Loucy (cell line): ENCODE data around the gene G0S2.
"Not testable (repeated sequence)": the region's sequence is repeated elsewhere in the genome, so short reads cannot be mapped to it uniquely, and the experiment has no call there.

Source experiments
- H2AFZ ChIP-seq: fragments of 200-600 bp; sonication (generic); 2 replicates; pipeline ENCODE4 v1.6.0; 2016; ENCODE audit warnings: antibody characterized with exemption, mild to moderate bottlenecking, low read length, moderate library complexity
- H3F3A ChIP-seq: fragments of 200-600 bp; 2 replicates; pipeline ENCODE4 v1.6.0; 2016; ENCODE audit warnings: antibody characterized with exemption, low read depth, mild to moderate bottlenecking
- H3K27me3 ChIP-seq: fragments of 200-600 bp; sonication (generic); 2 replicates; pipeline ENCODE4 v1.6.1; 2014; ENCODE audit warnings: low read length, mild to moderate bottlenecking; ENCODE audit not compliant: insufficient read depth, poor library complexity, severe bottlenecking
- H3K36me3 ChIP-seq: fragments of 200-600 bp; sonication (generic); 2 replicates; pipeline ENCODE4 v1.6.1; 2016; ENCODE audit warnings: low read length; ENCODE audit not compliant: insufficient read depth
- H3K4me1 ChIP-seq: fragments of 200-600 bp; sonication (generic); 2 replicates; pipeline ENCODE4 v1.5.1; 2014; ENCODE audit warnings: low read length, mild to moderate bottlenecking; ENCODE audit not compliant: insufficient read depth, poor library complexity, severe bottlenecking
- H3K4me2 ChIP-seq: fragments of 200-600 bp; sonication (generic); 2 replicates; pipeline ENCODE4 v1.6.0; 2014; ENCODE audit warnings: antibody characterized with exemption, low read length, low read depth, mild to moderate bottlenecking; ENCODE audit not compliant: poor library complexity, severe bottlenecking
- H3K4me3 ChIP-seq: fragments of 200-600 bp; sonication (generic); 2 replicates; pipeline ENCODE4 v1.5.1; 2014; ENCODE audit warnings: low read length, mild to moderate bottlenecking, mixed read lengths; ENCODE audit not compliant: poor library complexity, severe bottlenecking
- H3K79me2 ChIP-seq: fragments of 200-600 bp; sonication (generic); 2 replicates; pipeline ENCODE4 v1.6.1; 2014; ENCODE audit warnings: low read length; ENCODE audit not compliant: insufficient read depth
- H3K9ac ChIP-seq: fragments of 200-600 bp; sonication (generic); 2 replicates; pipeline ENCODE4 v1.6.0; 2014; ENCODE audit warnings: mild to moderate bottlenecking, low read depth, low read length, moderate library complexity; ENCODE audit not compliant: poor library complexity, severe bottlenecking
- H3K9me2 ChIP-seq: fragments of 200-600 bp; sonication (generic); replicated peaks from 2 replicates; pipeline ENCODE4 v1.6.1; 2016; ENCODE audit warnings: low read depth, low read length, mixed read lengths
- H3K9me3 ChIP-seq: fragments of 200-600 bp; sonication (generic); 2 replicates; pipeline ENCODE4 v1.6.1; 2014; ENCODE audit warnings: mild to moderate bottlenecking, antibody characterized with exemption, low read length, low read depth; ENCODE audit not compliant: insufficient read depth
- H4K20me1 ChIP-seq: fragments of 200-600 bp; sonication (generic); 2 replicates; pipeline ENCODE4 v1.6.0; 2014; ENCODE audit warnings: antibody characterized with exemption, low read length, mild to moderate bottlenecking; ENCODE audit not compliant: insufficient read depth, poor library complexity, severe bottlenecking
- EZH2phosphoT487 ChIP-seq: fragments of 200-600 bp; IDR thresholded peaks from 2 replicates; pipeline ENCODE4 v1.6.1; 2018; ENCODE audit warnings: antibody characterized with exemption, mild to moderate bottlenecking, moderate library complexity, borderline replicate concordance
- TF ChIP-seq, protein P1 (sequence below): fragments of 200-600 bp; sonication (generic); conservative IDR thresholded peaks from 2 replicates; pipeline ENCODE4 v1.5.1; 2014; ENCODE audit warnings: mild to moderate bottlenecking, antibody characterized with exemption, low read length

G0S2 gene

DNA sequence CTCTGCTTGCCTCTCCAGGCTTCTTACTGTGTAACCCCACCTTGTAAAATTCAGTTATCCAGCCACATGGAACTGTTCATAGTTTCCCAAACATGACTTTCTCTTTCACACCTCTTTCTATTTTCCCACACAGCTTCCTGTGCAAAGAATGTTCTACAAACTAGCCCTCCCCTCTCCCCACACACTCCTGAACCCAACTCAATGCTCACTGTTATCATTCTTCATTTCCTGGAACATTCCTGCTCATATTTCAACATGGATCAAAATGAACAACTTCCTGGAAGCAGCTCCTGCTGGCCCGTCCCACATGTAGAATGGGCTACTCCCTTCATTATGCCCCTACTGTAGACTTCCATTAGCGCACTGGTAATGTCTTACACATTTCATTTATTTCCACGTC is 21.9 kb downstream of the G0S2 start:
- Histone ChIP-seq H3K9ac (no peak overlapping the region), H3K79me2 (no peaks in the 10 kb centered on the region), H4K20me1 (no peaks in the 10 kb centered on the region), H3K9me3 (no peaks in the 10 kb centered on the region), H3K9me2 (no peaks in the 10 kb centered on the region), H3K36me3 (no peaks in the 10 kb centered on the region), H3F3A (no peaks in the 10 kb centered on the region), H2AFZ (no peak overlapping the region), H3K27me3 (no peaks in the 10 kb centered on the region), H3K4me1 (peaks cover 7% of the 10 kb centered on the region), H3K4me2 (no peak overlapping the region), H3K4me3 (no peak overlapping the region)
- TF ChIP-seq, protein P1, sequence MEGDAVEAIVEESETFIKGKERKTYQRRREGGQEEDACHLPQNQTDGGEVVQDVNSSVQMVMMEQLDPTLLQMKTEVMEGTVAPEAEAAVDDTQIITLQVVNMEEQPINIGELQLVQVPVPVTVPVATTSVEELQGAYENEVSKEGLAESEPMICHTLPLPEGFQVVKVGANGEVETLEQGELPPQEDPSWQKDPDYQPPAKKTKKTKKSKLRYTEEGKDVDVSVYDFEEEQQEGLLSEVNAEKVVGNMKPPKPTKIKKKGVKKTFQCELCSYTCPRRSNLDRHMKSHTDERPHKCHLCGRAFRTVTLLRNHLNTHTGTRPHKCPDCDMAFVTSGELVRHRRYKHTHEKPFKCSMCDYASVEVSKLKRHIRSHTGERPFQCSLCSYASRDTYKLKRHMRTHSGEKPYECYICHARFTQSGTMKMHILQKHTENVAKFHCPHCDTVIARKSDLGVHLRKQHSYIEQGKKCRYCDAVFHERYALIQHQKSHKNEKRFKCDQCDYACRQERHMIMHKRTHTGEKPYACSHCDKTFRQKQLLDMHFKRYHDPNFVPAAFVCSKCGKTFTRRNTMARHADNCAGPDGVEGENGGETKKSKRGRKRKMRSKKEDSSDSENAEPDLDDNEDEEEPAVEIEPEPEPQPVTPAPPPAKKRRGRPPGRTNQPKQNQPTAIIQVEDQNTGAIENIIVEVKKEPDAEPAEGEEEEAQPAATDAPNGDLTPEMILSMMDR, result no peak
- TF ChIP-seq EZH2phosphoT487, result no peak

DNA sequence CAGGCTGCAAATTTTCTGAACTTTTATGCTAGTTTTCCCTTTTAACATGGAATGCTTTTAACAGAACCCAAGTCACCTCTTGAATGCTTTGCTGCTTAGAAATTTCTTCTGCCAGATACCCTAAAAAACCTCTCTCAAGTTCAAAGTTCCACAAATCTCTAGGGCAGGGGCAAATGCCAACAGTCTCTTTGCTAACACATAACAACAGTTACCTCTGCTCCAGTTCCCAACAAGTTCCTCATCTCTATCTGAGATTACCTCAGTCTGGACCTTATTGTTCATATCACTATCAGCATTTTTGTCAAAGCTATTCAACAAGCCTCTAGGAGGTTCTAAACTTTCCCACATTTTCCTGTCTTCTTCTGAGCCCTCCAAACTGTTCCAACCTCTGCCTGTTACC is 25.5 kb downstream of the G0S2 start:
- not testable (repeated sequence) for H3K4me1 ChIP-seq, H3K4me2 ChIP-seq, H3K79me2 ChIP-seq, H3K9me2 ChIP-seq, H3F3A ChIP-seq, H3K36me3 ChIP-seq, H3K27me3 ChIP-seq, H3K9ac ChIP-seq, H2AFZ ChIP-seq, H3K4me3 ChIP-seq, H4K20me1 ChIP-seq, H3K9me3 ChIP-seq

DNA sequence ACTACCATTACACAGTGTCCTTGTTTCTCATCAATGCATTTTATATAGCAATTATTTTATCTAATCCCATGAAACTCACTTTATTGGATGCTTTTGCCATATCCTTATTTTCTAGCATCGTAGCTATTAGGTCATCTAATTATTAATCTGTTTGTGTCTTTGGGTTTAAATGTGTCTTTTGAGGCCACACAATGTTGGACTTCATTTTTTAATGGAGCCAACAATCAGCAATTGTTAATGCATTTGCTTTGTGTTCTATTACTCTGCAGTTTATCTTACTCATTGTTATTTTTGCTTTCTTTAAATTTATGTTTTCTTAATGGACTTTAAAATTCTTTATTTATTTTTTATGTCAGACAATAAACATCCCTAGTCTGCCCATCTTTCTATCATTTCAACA is 27.6 kb downstream of the G0S2 start:
- Histone ChIP-seq H3K9me2 (no peaks in the 10 kb centered on the region), H3K79me2 (no peaks in the 10 kb centered on the region), H4K20me1 (no peaks in the 10 kb centered on the region), H3K4me3 (no peak overlapping the region), H3K36me3 (no peaks in the 10 kb centered on the region), H3K4me1 (no peaks in the 10 kb centered on the region), H3K9me3 (no peaks in the 10 kb centered on the region), H3F3A (no peaks in the 10 kb centered on the region), H2AFZ (no peak overlapping the region), H3K4me2 (no peak overlapping the region), H3K9ac (no peak overlapping the region), H3K27me3 (no peaks in the 10 kb centered on the region)
- TF ChIP-seq EZH2phosphoT487, result no peak
- TF ChIP-seq, protein P1, result no peak

DNA sequence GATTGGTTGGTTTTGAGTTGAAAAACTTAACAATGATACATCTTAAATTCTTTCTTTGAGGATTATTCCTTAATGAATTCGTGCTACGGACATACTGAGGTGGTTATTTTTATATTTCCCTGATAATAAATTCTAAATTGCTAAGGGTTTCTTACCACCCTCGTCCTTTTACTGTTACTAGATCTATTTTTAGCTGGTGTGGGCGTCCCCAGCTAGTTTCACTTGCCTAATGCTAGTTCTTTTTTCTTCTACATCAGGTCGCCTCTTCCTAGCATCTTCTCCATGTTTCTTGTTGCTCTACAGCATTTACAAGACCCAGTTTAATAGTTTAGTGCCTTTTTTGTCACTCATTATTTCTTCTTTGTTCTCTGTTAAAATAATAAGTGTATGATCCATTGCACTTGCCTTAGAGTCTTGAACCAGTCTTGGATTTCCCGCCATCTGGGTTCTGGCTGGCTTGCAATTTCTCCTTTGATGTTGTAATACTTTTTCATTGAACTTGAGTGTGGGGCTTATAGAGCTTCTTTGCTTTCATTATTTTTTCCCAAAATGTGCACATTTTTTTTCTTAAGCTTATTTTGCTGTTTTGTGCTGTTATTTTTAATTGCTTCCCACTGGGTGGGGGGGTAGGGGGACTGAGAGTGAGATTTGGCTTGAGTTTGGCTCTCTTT is 28.8 kb downstream of the G0S2 start:
- Histone ChIP-seq H3K4me3 (no peak overlapping the region), H2AFZ (no peak overlapping the region), H3K4me1 (no peaks in the 10 kb centered on the region), H3K27me3 (no peaks in the 10 kb centered on the region), H3K9me3 (no peaks in the 10 kb centered on the region), H3K4me2 (no peak overlapping the region), H3K36me3 (no peaks in the 10 kb centered on the region), H3K9ac (no peak overlapping the region), H3K9me2 (no peaks in the 10 kb centered on the region), H4K20me1 (no peaks in the 10 kb centered on the region), H3K79me2 (no peaks in the 10 kb centered on the region), H3F3A (no peaks in the 10 kb centered on the region)
- TF ChIP-seq, protein P1, result no peak
- no peak for TF ChIP-seq EZH2phosphoT487
